Measurements from ENCODE around the gene TTC3. TPM values are rescaled to one million over a fixed set of nuclear protein-coding genes. Genes with fewer than 3 reads are reported as not detected.

The TTC3 gene
- total RNA-seq, 1 donor from 2014 or later = 255 TPM

- no peaks in the 10 kb centered on the region for H3K27me3 Mint-ChIP-seq
Measured at GRCh38 chr21:37074546-37074945, 1.5 kb downstream of the TTC3 start.

GRCh38 chr21:37075214-37075770 lies 2.2 kb downstream of the TTC3 start:
- peaks cover 12% of the 10 kb centered on the region for H3K9me3 Mint-ChIP-seq (ENCODE audit: low read depth)
- H3K27ac Mint-ChIP-seq = peak overlapping the region; percentile 19
- no peaks in the 10 kb centered on the region for H3K27me3 Mint-ChIP-seq
- peaks cover 4% of the 10 kb centered on the region for H3K36me3 Mint-ChIP-seq (ENCODE audit: insufficient read depth)
- H3K4me1 Mint-ChIP-seq (ENCODE audit: low read depth) = peaks cover 31% of the 10 kb centered on the region
- DNase-seq (ENCODE audit: low spot score, unreplicated experiment) = no peak
- peak overlapping the region; percentile 93 for H3K4me3 Mint-ChIP-seq (ENCODE audit: low read depth)
- TF ChIP-seq, protein P1, sequence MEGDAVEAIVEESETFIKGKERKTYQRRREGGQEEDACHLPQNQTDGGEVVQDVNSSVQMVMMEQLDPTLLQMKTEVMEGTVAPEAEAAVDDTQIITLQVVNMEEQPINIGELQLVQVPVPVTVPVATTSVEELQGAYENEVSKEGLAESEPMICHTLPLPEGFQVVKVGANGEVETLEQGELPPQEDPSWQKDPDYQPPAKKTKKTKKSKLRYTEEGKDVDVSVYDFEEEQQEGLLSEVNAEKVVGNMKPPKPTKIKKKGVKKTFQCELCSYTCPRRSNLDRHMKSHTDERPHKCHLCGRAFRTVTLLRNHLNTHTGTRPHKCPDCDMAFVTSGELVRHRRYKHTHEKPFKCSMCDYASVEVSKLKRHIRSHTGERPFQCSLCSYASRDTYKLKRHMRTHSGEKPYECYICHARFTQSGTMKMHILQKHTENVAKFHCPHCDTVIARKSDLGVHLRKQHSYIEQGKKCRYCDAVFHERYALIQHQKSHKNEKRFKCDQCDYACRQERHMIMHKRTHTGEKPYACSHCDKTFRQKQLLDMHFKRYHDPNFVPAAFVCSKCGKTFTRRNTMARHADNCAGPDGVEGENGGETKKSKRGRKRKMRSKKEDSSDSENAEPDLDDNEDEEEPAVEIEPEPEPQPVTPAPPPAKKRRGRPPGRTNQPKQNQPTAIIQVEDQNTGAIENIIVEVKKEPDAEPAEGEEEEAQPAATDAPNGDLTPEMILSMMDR (IDR thresholded peaks at IDR 0.05; ENCODE audit: unreplicated experiment) = no peak

More at GRCh38 chr21:37074546-37074945, 1.5 kb downstream of the TTC3 start:
- Mint-ChIP-seq H3K27ac (peak overlapping the region; percentile 95), H3K36me3 (ENCODE audit: insufficient read depth) (peaks cover 6% of the 10 kb centered on the region), H3K4me1 (ENCODE audit: low read depth) (peaks cover 33% of the 10 kb centered on the region), H3K4me3 (ENCODE audit: low read depth) (peak overlapping the region; percentile 93), H3K9me3 (ENCODE audit: low read depth) (peaks cover 8% of the 10 kb centered on the region)
- TF ChIP-seq, protein P1 (IDR thresholded peaks at IDR 0.05; ENCODE audit: unreplicated experiment) = no peak
- no peak for DNase-seq (ENCODE audit: low spot score, unreplicated experiment)

- H3K36me3 Mint-ChIP-seq (ENCODE audit: insufficient read depth) = peaks cover 4% of the 10 kb centered on the region
- TF ChIP-seq, protein P1 (IDR thresholded peaks at IDR 0.05; ENCODE audit: unreplicated experiment) = no peak
- H3K27ac Mint-ChIP-seq = no peak overlapping the region
- H3K27me3 Mint-ChIP-seq = no peaks in the 10 kb centered on the region
- no peak for DNase-seq (ENCODE audit: low spot score, unreplicated experiment)
- peak overlapping the region; percentile 38 for H3K4me3 Mint-ChIP-seq (ENCODE audit: low read depth)
- H3K4me1 Mint-ChIP-seq (ENCODE audit: low read depth) = peaks cover 26% of the 10 kb centered on the region
- peaks cover 12% of the 10 kb centered on the region for H3K9me3 Mint-ChIP-seq (ENCODE audit: low read depth)
Measured at GRCh38 chr21:37076087-37076850, 3.2 kb downstream of the TTC3 start.

- peaks cover 20% of the 10 kb centered on the region for H3K4me1 Mint-ChIP-seq (ENCODE audit: low read depth)
- H3K4me3 Mint-ChIP-seq (ENCODE audit: low read depth) = no peak overlapping the region
- H3K27ac Mint-ChIP-seq = no peak overlapping the region
- TF ChIP-seq, protein P1 (IDR thresholded peaks at IDR 0.05; ENCODE audit: unreplicated experiment) = no peak
- peaks cover 12% of the 10 kb centered on the region for H3K9me3 Mint-ChIP-seq (ENCODE audit: low read depth)
- H3K36me3 Mint-ChIP-seq (ENCODE audit: insufficient read depth) = peaks cover 8% of the 10 kb centered on the region
- no peaks in the 10 kb centered on the region for H3K27me3 Mint-ChIP-seq
- DNase-seq (ENCODE audit: low spot score, unreplicated experiment) = no peak
Measured at GRCh38 chr21:37077403-37077802, 4.3 kb downstream of the TTC3 start.

- Mint-ChIP-seq H3K27ac (no peak overlapping the region), H3K4me3 (ENCODE audit: low read depth) (no peak overlapping the region), H3K4me1 (ENCODE audit: low read depth) (peaks cover 27% of the 10 kb centered on the region), H3K9me3 (ENCODE audit: low read depth) (peaks cover 12% of the 10 kb centered on the region), H3K27me3 (no peaks in the 10 kb centered on the region), H3K36me3 (ENCODE audit: insufficient read depth) (peaks cover 10% of the 10 kb centered on the region)
- no peak for DNase-seq (ENCODE audit: low spot score, unreplicated experiment)
- TF ChIP-seq, protein P1 (IDR thresholded peaks at IDR 0.05; ENCODE audit: unreplicated experiment) = no peak
Measured at GRCh38 chr21:37079211-37079824, 6.3 kb downstream of the TTC3 start.

All from progenitor cell of endocrine pancreas (in vitro differentiated cells).